HG03064 (cell line): ENCODE results near the gene NT5M.

Source experiments
- ATAC-seq: cut with Tn5 transposase; IDR thresholded peaks from one replicate; pipeline ENCODE4 v1.9.1; 2021; ENCODE audit warnings: low read depth; ENCODE audit not compliant: unreplicated experiment

Gene NT5M

GRCh38 chr17:17328251-17328650, 25.1 kb downstream of the NT5M start:
- no peak for ATAC-seq

- ATAC-seq = no peak
Measured at GRCh38 chr17:17341452-17341851, 38.3 kb downstream of the NT5M start.

- ATAC-seq = no peak
Measured at GRCh38 chr17:17342242-17342945, 39.2 kb downstream of the NT5M start.

- ATAC-seq = no peak
Measured at GRCh38 chr17:17343160-17343735, 40.1 kb downstream of the NT5M start.

- ATAC-seq = no peak
Measured at GRCh38 chr17:17343896-17344506, 40.8 kb downstream of the NT5M start.

GRCh38 chr17:17344507-17345293, 41.5 kb downstream of the NT5M start:
- no peak for ATAC-seq

GRCh38 chr17:17345294-17345597, 42.1 kb downstream of the NT5M start:
- ATAC-seq = no peak

- no peak for ATAC-seq
Measured at GRCh38 chr17:17345686-17346427, 42.7 kb downstream of the NT5M start.

- no peak for ATAC-seq
Measured at GRCh38 chr17:17346428-17347233, 43.5 kb downstream of the NT5M start.

GRCh38 chr17:17347234-17347955, 44.2 kb downstream of the NT5M start:
- ATAC-seq = no peak

- no peak for ATAC-seq
Measured at GRCh38 chr17:17347956-17348871, 45.0 kb downstream of the NT5M start.

- ATAC-seq = no peak
Measured at GRCh38 chr17:17348872-17349723, 45.9 kb downstream of the NT5M start.

- no peak for ATAC-seq
Measured at GRCh38 chr17:17349724-17350106, 46.5 kb downstream of the NT5M start.

GRCh38 chr17:17350491-17351355, 47.5 kb downstream of the NT5M start:
- no peak for ATAC-seq

GRCh38 chr17:17351356-17351891, 48.3 kb downstream of the NT5M start:
- no peak for ATAC-seq
